Ammon's horn (tissue), 1 donor: Measurements from ENCODE around the gene ZNF511.

Experiments used
- DNase-seq: peaks from one replicate; pipeline ENCODE4 v3.0.0-alpha.2; 2016; ENCODE audit warnings: low spot score

Gene ZNF511

GRCh38 chr10:133292919-133293809, 15.6 kb upstream of the ZNF511 start:
- DNase-seq: no peak

GRCh38 chr10:133293810-133294119, 14.9 kb upstream of the ZNF511 start:
- no peak for DNase-seq

GRCh38 chr10:133294189-133294588, 14.5 kb upstream of the ZNF511 start:
- no peak for DNase-seq

- no peak for DNase-seq
Measured at GRCh38 chr10:133295426-133296320, 13.0 kb upstream of the ZNF511 start.

- no peak for DNase-seq
Measured at GRCh38 chr10:133297504-133297903, 11.2 kb upstream of the ZNF511 start.

- no peak for DNase-seq
Measured at GRCh38 chr10:133298466-133298865, 10.2 kb upstream of the ZNF511 start.

GRCh38 chr10:133299224-133299623, 9.5 kb upstream of the ZNF511 start:
- no peak for DNase-seq

- no peak for DNase-seq
Measured at GRCh38 chr10:133299738-133300137, 9.0 kb upstream of the ZNF511 start.

- DNase-seq: no peak
Measured at GRCh38 chr10:133302230-133302629, 6.5 kb upstream of the ZNF511 start.

GRCh38 chr10:133303206-133303605, 5.5 kb upstream of the ZNF511 start:
- DNase-seq: no peak

- DNase-seq: no peak
Measured at GRCh38 chr10:133306097-133306476, 2.6 kb upstream of the ZNF511 start.

GRCh38 chr10:133306941-133307379, 1.8 kb upstream of the ZNF511 start:
- DNase-seq: no peak

- DNase-seq: peak; percentile 68
Measured at GRCh38 chr10:133307776-133308420, 816 bp upstream of the ZNF511 start.

GRCh38 chr10:133309100-133309719, 496 bp downstream of the ZNF511 start:
- peak; percentile 92 for DNase-seq

GRCh38 chr10:133309720-133310398, 1.1 kb downstream of the ZNF511 start:
- DNase-seq: no peak

- DNase-seq: no peak
Measured at GRCh38 chr10:133310399-133310755, 1.7 kb downstream of the ZNF511 start.

- no peak for DNase-seq
Measured at GRCh38 chr10:133310789-133311188, 2.1 kb downstream of the ZNF511 start.

- DNase-seq: no peak
Measured at GRCh38 chr10:133311570-133311969, 2.9 kb downstream of the ZNF511 start.

- no peak for DNase-seq
Measured at GRCh38 chr10:133312016-133312768, 3.5 kb downstream of the ZNF511 start.

- DNase-seq: no peak
Measured at GRCh38 chr10:133312769-133313145, 4.0 kb downstream of the ZNF511 start.

GRCh38 chr10:133313192-133313591, 4.5 kb downstream of the ZNF511 start:
- DNase-seq: no peak
